HepG2 (cell line): ENCODE measurements around the gene SLC19A3. TPM values are rescaled to one million over a fixed set of nuclear protein-coding genes. Genes with fewer than 3 reads are reported as not detected.

Experiments used
- ADNP ChIP-seq: sonication (generic); formaldehyde crosslinking; IDR thresholded peaks from 2 replicates; pipeline ENCODE4 v1.4.0; 2020; ENCODE audit warnings: missing genetic modification reagents
- CEBPB ChIP-seq: IDR thresholded peaks from 2 replicates; pipeline ENCODE4 v1.6.1; 2011; ENCODE audit warnings: low read depth, low read length, improper control_type of control experiment, borderline replicate concordance
- KAT8 ChIP-seq: IDR thresholded peaks from 2 replicates; pipeline ENCODE4 v1.6.1; 2016; ENCODE audit warnings: missing genetic modification reagents, missing compliant biosample characterization
- KDM5B ChIP-seq: sonication (generic); formaldehyde crosslinking; IDR thresholded peaks from 2 replicates; pipeline ENCODE4 v1.4.0; 2020; ENCODE audit warnings: missing genetic modification reagents, mild to moderate bottlenecking, borderline replicate concordance
- KMT2A ChIP-seq: sonication (generic); formaldehyde crosslinking; IDR thresholded peaks from 2 replicates; pipeline ENCODE4 v1.4.0; 2020; ENCODE audit warnings: missing genetic modification reagents
- MZF1 ChIP-seq: sonication (generic); formaldehyde crosslinking; IDR thresholded peaks from 2 replicates; pipeline ENCODE4 v1.8.1; 2023; ENCODE audit warnings: mild to moderate bottlenecking, missing genetic modification reagents, borderline replicate concordance
- RFX3 ChIP-seq: IDR thresholded peaks from 2 replicates; pipeline ENCODE4 v1.6.1; 2016; ENCODE audit warnings: missing biosample characterization, missing genetic modification reagents
- TMF1 ChIP-seq: sonication (generic); formaldehyde crosslinking; IDR thresholded peaks from 2 replicates; pipeline ENCODE4 v1.8.1; 2022; ENCODE audit warnings: low read depth, missing genetic modification reagents
- ZBTB7A ChIP-seq: sonication (generic); formaldehyde crosslinking; IDR thresholded peaks from 2 replicates; pipeline ENCODE4 v1.8.0; 2022; ENCODE audit warnings: mild to moderate bottlenecking, missing genetic modification reagents
- ZKSCAN1 ChIP-seq: fragments of 150-350 bp; IDR thresholded peaks from 2 replicates; pipeline ENCODE4 v1.6.1; 2014; ENCODE audit warnings: low read length
- ZNF260 ChIP-seq: sonication (generic); formaldehyde crosslinking; IDR thresholded peaks from 2 replicates; pipeline ENCODE4 v1.4.0; 2020; ENCODE audit warnings: missing genetic modification reagents, low read depth, mild to moderate bottlenecking, borderline replicate concordance
- ZNF567 ChIP-seq: sonication (generic); formaldehyde crosslinking; IDR thresholded peaks from 2 replicates; pipeline ENCODE4 v1.8.1; 2023; ENCODE audit warnings: mild to moderate bottlenecking, missing genetic modification reagents, borderline replicate concordance
- ZNF570 ChIP-seq: sonication (generic); formaldehyde crosslinking; IDR thresholded peaks from 2 replicates; pipeline ENCODE4 v1.4.0; 2020; ENCODE audit warnings: mild to moderate bottlenecking, missing genetic modification reagents, borderline replicate concordance
- ZNF572 ChIP-seq: sonication (generic); formaldehyde crosslinking; IDR thresholded peaks from 2 replicates; pipeline ENCODE4 v1.5.1; 2020; ENCODE audit warnings: mild to moderate bottlenecking, missing genetic modification reagents
- ZNF674 ChIP-seq: sonication (generic); formaldehyde crosslinking; IDR thresholded peaks from 2 replicates; pipeline ENCODE4 v1.5.0; 2020; ENCODE audit warnings: low read depth, mild to moderate bottlenecking, missing genetic modification reagents
- polyA plus RNA-seq, 8 experiments: library from polyadenylated mRNA; depleted of rRNA in 3 of 8; stranded (reverse) in 7 of 8; unstranded in 1 of 8; fragments of >200 nt; fragmentation: Illumina TruSeq in 4 of 8; extraction: Trizol in 4 of 8; gene quantifications; 2 replicates each; pipeline versions ENCODE4 v1.2.1 to v1.2.3, GENCODE V29; 2011 to 2016; ENCODE audit warnings: low read depth in 4 of 8, missing spikeins in 1 of 8, mixed read lengths in 1 of 8; ENCODE audit not compliant: insufficient read depth in 1 of 8
- total RNA-seq, 5 experiments: library from RNA; depleted of rRNA; stranded (reverse); fragments of >200 nt; fragmentation: Illumina TruSeq; extraction: Trizol; gene quantifications; 2 replicates each; pipeline ENCODE4 v1.2.3, GENCODE V29; 2016; ENCODE audit warnings: low read depth in 1 of 5
- TF ChIP-seq, protein P1 (sequence below), 2 experiments: sonication (generic) in 1 of 2; formaldehyde crosslinking in 1 of 2; IDR thresholded peaks; 2 replicates each; pipeline versions ENCODE4 v1.5.1 to v1.6.1; 2011 to 2020; ENCODE audit warnings: borderline replicate concordance in 1 of 2, low read depth in 1 of 2, low read length in 1 of 2, mild to moderate bottlenecking in 1 of 2, missing genetic modification reagents in 1 of 2, moderate library complexity in 1 of 2
- TF ChIP-seq, protein P2 (sequence below): sonication (generic); formaldehyde crosslinking; IDR thresholded peaks from 2 replicates; pipeline ENCODE4 v1.5.0; 2020; ENCODE audit warnings: missing genetic modification reagents
- TF ChIP-seq, protein P3 (sequence below): sonication (generic); formaldehyde crosslinking; IDR thresholded peaks from 2 replicates; pipeline ENCODE4 v1.4.0; 2020; ENCODE audit warnings: missing genetic modification reagents, borderline replicate concordance
- TF ChIP-seq, protein P4 (sequence below): IDR thresholded peaks from 2 replicates; pipeline ENCODE4 v1.6.1; 2016; ENCODE audit warnings: missing genetic modification reagents, missing compliant biosample characterization
- TF ChIP-seq, protein P5 (sequence below): sonication (generic); formaldehyde crosslinking; IDR thresholded peaks from 2 replicates; pipeline ENCODE4 v1.4.0; 2020; ENCODE audit warnings: missing genetic modification reagents
- TF ChIP-seq, protein P6 (sequence below), 2 experiments: fragments of 450-650 bp in 1 of 2; sonication (generic) in 1 of 2; formaldehyde crosslinking; IDR thresholded peaks; 2 replicates each; pipeline versions ENCODE4 v1.5.0 to v1.8.0; 2020 to 2022; ENCODE audit warnings: mild to moderate bottlenecking in 1 of 2, missing genetic modification reagents in 1 of 2
- TF ChIP-seq, protein P7 (sequence below): sonication (generic); formaldehyde crosslinking; IDR thresholded peaks from 2 replicates; pipeline ENCODE4 v1.5.0; 2020; ENCODE audit warnings: missing genetic modification reagents, mild to moderate bottlenecking, borderline replicate concordance

Gene SLC19A3
- total and polyA plus RNA-seq, 2 of the 13 experiments (the other 11 are each of a cell fraction or from before 2014, with no cell fraction given) = 2.3 to 5.2 TPM

DNA sequence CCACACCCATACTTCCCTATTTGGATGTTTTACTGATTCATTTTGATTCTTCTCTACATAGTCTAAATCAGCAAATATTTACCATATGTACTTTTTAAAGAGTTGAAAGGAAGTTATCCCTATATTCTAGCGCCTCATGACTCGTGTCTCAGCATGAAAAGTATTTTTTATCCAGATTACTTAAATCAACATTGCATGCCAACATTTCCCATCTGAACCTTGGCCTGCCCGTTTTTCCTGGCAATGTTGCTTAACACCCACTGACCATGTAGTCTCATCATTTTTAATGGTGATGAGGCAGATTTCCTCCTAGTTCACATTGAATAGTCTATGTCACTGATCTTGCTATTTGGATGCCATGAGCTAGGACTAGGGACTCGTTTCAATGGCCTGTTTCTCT is 64.4 kb downstream of the SLC19A3 start (continued):
- TF ChIP-seq ZBTB7A (CRISPR knock-in tag) (no peak), RFX3 (CRISPR knock-in tag) (no peak), CEBPB (peak; percentile 91), MZF1 (CRISPR knock-in tag) (no peak), ZNF674 (CRISPR knock-in tag) (no peak), ZNF570 (CRISPR knock-in tag) (no peak), ZNF260 (CRISPR knock-in tag) (no peak), KMT2A (CRISPR knock-in tag) (no peak), ZNF567 (no peak), KAT8 (no peak), ZNF572 (no peak), KDM5B (no peak), ZKSCAN1 (no peak), TMF1 (CRISPR knock-in tag) (no peak), ADNP (no peak)
- TF ChIP-seq, protein P1, sequence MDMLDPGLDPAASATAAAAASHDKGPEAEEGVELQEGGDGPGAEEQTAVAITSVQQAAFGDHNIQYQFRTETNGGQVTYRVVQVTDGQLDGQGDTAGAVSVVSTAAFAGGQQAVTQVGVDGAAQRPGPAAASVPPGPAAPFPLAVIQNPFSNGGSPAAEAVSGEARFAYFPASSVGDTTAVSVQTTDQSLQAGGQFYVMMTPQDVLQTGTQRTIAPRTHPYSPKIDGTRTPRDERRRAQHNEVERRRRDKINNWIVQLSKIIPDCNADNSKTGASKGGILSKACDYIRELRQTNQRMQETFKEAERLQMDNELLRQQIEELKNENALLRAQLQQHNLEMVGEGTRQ (IDR thresholded peaks at IDR 0.05; ENCODE audit: low read depth, low read length) = no peak
- TF ChIP-seq, protein P1 (CRISPR knock-in tag; IDR thresholded peaks at IDR 0.05; ENCODE audit: borderline replicate concordance) = no peak
- TF ChIP-seq, protein P2, sequence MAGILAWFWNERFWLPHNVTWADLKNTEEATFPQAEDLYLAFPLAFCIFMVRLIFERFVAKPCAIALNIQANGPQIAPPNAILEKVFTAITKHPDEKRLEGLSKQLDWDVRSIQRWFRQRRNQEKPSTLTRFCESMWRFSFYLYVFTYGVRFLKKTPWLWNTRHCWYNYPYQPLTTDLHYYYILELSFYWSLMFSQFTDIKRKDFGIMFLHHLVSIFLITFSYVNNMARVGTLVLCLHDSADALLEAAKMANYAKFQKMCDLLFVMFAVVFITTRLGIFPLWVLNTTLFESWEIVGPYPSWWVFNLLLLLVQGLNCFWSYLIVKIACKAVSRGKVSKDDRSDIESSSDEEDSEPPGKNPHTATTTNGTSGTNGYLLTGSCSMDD (CRISPR knock-in tag) = no peak
- TF ChIP-seq, protein P3, sequence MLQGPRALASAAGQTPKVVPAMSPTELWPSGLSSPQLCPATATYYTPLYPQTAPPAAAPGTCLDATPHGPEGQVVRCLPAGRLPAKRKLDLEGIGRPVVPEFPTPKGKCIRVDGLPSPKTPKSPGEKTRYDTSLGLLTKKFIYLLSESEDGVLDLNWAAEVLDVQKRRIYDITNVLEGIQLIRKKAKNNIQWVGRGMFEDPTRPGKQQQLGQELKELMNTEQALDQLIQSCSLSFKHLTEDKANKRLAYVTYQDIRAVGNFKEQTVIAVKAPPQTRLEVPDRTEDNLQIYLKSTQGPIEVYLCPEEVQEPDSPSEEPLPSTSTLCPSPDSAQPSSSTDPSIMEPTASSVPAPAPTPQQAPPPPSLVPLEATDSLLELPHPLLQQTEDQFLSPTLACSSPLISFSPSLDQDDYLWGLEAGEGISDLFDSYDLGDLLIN (CRISPR knock-in tag) = no peak
- TF ChIP-seq, protein P4, sequence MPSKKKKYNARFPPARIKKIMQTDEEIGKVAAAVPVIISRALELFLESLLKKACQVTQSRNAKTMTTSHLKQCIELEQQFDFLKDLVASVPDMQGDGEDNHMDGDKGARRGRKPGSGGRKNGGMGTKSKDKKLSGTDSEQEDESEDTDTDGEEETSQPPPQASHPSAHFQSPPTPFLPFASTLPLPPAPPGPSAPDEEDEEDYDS (CRISPR knock-in tag) = no peak
- TF ChIP-seq, protein P5, sequence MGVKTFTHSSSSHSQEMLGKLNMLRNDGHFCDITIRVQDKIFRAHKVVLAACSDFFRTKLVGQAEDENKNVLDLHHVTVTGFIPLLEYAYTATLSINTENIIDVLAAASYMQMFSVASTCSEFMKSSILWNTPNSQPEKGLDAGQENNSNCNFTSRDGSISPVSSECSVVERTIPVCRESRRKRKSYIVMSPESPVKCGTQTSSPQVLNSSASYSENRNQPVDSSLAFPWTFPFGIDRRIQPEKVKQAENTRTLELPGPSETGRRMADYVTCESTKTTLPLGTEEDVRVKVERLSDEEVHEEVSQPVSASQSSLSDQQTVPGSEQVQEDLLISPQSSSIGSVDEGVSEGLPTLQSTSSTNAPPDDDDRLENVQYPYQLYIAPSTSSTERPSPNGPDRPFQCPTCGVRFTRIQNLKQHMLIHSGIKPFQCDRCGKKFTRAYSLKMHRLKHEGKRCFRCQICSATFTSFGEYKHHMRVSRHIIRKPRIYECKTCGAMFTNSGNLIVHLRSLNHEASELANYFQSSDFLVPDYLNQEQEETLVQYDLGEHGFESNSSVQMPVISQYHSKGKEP (CRISPR knock-in tag) = no peak
- TF ChIP-seq, protein P6, sequence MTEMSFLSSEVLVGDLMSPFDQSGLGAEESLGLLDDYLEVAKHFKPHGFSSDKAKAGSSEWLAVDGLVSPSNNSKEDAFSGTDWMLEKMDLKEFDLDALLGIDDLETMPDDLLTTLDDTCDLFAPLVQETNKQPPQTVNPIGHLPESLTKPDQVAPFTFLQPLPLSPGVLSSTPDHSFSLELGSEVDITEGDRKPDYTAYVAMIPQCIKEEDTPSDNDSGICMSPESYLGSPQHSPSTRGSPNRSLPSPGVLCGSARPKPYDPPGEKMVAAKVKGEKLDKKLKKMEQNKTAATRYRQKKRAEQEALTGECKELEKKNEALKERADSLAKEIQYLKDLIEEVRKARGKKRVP (CRISPR knock-in tag; IDR thresholded peaks at IDR 0.05) = no peak
- TF ChIP-seq, protein P7, sequence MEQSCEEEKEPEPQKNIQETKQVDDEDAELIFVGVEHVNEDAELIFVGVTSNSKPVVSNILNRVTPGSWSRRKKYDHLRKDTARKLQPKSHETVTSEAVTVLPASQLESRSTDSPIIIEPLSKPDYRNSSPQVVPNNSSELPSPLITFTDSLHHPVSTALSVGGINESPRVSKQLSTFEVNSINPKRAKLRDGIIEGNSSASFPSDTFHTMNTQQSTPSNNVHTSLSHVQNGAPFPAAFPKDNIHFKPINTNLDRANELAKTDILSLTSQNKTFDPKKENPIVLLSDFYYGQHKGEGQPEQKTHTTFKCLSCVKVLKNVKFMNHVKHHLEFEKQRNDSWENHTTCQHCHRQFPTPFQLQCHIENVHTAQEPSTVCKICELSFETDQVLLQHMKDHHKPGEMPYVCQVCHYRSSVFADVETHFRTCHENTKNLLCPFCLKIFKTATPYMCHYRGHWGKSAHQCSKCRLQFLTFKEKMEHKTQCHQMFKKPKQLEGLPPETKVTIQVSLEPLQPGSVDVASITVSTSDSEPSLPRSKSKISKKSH (CRISPR knock-in tag) = no peak
